Testis (tissue), 2 donors: ENCODE data around the gene TOMM40.

Experiments used
- POLR2A ChIP-seq: fragments of 450-650 bp; IDR thresholded peaks from one replicate; pipeline ENCODE4 v1.6.1; 2017; ENCODE audit warnings: antibody characterized with exemption, mild to moderate bottlenecking, moderate library complexity
- TF ChIP-seq, protein P1 (sequence below), 3 experiments: fragments of 450-650 bp in 2 of 3; fragments of 200-600 bp in 1 of 3; sonication (generic) in 1 of 3; IDR thresholded peaks; one replicate each; pipeline ENCODE4 v1.5.1; 2016 to 2019; ENCODE audit warnings: antibody characterized with exemption in 3 of 3, mild to moderate bottlenecking in 2 of 3, moderate library complexity in 1 of 3

DNA sequence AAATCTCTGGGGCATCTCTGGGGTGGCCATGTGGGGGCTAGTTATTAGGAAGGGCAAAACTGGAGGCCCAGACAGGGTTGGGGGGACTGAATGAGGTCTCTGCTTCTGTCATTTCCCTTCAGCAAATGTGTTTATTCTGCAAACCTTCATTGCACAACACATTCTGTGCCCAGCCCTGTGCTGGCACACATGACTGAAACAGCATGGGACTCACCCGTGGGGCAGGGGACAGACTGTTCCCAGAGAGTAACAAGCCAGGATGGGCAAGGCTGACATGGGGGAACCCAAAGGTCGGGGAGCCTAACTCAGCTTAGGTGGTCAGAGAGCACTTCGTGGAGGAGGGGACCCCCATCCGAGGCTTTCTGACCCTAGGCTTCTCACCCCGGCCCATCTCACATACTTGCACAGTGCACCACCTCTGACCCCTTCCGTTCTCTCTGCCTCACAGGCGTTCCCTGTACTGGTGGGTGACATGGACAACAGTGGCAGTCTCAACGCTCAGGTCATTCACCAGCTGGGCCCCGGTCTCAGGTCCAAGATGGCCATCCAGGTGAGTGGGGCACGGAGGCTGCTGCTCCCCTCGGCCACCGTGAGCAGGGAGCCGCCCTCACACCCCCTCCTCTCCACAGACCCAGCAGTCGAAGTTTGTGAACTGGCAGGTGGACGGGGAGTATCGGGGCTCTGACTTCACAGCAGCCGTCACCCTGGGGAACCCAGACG is 2.4 kb downstream of the TOMM40 start:
- TF ChIP-seq, protein P1, sequence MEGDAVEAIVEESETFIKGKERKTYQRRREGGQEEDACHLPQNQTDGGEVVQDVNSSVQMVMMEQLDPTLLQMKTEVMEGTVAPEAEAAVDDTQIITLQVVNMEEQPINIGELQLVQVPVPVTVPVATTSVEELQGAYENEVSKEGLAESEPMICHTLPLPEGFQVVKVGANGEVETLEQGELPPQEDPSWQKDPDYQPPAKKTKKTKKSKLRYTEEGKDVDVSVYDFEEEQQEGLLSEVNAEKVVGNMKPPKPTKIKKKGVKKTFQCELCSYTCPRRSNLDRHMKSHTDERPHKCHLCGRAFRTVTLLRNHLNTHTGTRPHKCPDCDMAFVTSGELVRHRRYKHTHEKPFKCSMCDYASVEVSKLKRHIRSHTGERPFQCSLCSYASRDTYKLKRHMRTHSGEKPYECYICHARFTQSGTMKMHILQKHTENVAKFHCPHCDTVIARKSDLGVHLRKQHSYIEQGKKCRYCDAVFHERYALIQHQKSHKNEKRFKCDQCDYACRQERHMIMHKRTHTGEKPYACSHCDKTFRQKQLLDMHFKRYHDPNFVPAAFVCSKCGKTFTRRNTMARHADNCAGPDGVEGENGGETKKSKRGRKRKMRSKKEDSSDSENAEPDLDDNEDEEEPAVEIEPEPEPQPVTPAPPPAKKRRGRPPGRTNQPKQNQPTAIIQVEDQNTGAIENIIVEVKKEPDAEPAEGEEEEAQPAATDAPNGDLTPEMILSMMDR (IDR thresholded peaks at IDR 0.05) = no peak
- TF ChIP-seq POLR2A = no peak
